GM12873 (cell line): ENCODE results near the gene MACROD2.

Experiments used
- CTCF ChIP-seq: IDR thresholded peaks from 2 replicates; pipeline ENCODE4 v1.5.1; 2012; ENCODE audit warnings: low read depth, mild to moderate bottlenecking, moderate library complexity, low read length, control low read depth; ENCODE audit not compliant: insufficient read depth; ENCODE audit errors: missing control alignments

MACROD2 gene

GRCh38 chr20:14412065-14412681 lies 416.9 kb downstream of the MACROD2 start:
- no peak for TF ChIP-seq CTCF

- no peak for TF ChIP-seq CTCF
These were observed 418.5 kb downstream of the MACROD2 start for GRCh38 chr20:14413835-14414234.

- TF ChIP-seq CTCF = no peak
These were observed 419.2 kb downstream of the MACROD2 start for GRCh38 chr20:14414560-14414959.

GRCh38 chr20:14415467-14415866 lies 420.2 kb downstream of the MACROD2 start:
- TF ChIP-seq CTCF = no peak

- TF ChIP-seq CTCF = no peak
These were observed 423.1 kb downstream of the MACROD2 start for GRCh38 chr20:14418376-14418775.

- no peak for TF ChIP-seq CTCF
These were observed 427.6 kb downstream of the MACROD2 start for GRCh38 chr20:14422892-14423291.

GRCh38 chr20:14431568-14431967 lies 436.3 kb downstream of the MACROD2 start:
- no peak for TF ChIP-seq CTCF
